ENCODE measurements around the gene SLC25A21.
"Not testable (repeated sequence)": the region's sequence is repeated elsewhere in the genome, so short reads cannot be mapped to it uniquely, and the experiment has no call there.

The SLC25A21 gene

DNA sequence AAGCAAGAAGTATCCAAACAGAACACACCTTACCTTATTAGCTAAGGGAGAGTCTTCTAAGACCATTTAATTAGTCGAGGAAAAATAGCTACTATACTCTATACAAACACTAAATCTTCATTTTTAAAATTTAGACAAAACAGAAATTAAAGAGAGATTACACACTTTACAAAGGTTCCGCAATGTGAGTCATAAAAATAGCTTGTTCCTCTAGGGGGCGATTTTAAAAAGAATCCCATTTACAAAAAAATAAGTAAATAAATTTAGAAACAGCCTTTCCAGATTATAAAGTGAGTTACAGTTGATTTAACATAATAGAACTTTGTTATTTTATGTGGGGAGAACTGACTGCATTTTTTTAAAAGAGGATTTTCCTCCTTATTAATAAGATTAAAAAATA is 309.1 kb downstream of the SLC25A21 start:
- DNase-seq (ENCODE audit: low spot score) = no peak

DNA sequence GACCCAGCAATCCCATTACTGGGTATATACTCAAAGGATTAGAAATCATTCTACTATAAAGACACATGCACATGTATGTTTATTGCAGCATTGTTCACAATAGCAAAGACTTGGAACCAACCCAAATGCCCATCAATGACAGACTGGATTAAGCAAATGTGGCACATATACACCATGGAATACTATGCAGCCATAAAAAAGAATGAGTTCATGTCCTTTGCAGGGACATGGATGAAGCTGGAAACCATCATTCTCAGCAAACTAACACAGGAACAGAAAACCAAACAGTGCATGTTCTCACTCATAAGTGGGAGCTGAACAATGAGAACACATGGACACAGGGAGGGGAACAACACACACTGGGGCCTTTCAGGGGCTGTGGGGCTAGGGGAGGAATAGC is 310.2 kb downstream of the SLC25A21 start:
- not testable (repeated sequence) for DNase-seq (ENCODE audit: low spot score)

GRCh38 chr14:36860831-36861230 is 311.6 kb downstream of the SLC25A21 start:
- no peak for DNase-seq (ENCODE audit: low spot score)

GRCh38 chr14:36859119-36859518 is 313.3 kb downstream of the SLC25A21 start:
- no peak for DNase-seq (ENCODE audit: low spot score)

- no peak for DNase-seq (ENCODE audit: low spot score)
Measured at GRCh38 chr14:36857842-36858445, 314.5 kb downstream of the SLC25A21 start.

- no peak for DNase-seq (ENCODE audit: low spot score)
Measured at GRCh38 chr14:36857136-36857535, 315.3 kb downstream of the SLC25A21 start.

DNA sequence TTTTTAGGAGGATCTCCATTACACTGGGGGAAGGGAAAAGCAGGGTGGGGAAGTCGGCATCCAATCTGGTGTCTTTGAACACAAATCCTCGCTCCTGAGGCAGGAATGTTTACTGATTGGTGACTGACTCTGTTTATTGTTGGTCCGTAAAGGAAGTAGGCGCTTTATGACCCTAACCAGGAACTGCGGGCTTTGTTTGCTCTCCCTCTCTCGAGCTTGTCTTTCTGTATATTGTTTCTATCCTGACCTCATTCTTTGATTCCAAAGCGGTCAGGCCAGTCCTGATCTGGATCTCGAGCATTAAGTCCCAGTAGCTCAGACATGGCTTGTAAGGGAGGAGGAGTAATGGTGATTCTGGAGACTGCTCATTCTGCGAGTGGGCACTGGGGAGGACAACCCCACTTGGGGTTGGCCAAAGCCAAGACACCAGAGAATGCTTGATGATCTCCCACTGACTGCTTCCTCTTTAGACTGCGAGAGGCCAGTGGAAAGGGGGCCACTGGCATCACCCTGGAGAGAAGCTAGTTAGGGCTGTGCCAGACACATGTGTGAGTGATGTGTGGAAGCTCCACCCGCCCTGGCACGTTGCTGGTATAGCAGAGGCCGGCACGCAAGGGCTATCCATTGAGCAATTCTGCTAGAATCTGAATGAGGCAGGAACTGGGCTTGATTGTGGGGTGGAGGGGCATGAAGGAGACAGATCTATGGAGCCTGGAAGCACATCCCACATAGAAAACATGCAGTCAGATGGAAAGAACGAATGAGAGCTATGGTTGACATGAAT is 316.1 kb downstream of the SLC25A21 start:
- DNase-seq (ENCODE audit: low spot score) = no peak

GRCh38 chr14:36855396-36855795 is 317.0 kb downstream of the SLC25A21 start:
- DNase-seq (ENCODE audit: low spot score) = no peak

DNA sequence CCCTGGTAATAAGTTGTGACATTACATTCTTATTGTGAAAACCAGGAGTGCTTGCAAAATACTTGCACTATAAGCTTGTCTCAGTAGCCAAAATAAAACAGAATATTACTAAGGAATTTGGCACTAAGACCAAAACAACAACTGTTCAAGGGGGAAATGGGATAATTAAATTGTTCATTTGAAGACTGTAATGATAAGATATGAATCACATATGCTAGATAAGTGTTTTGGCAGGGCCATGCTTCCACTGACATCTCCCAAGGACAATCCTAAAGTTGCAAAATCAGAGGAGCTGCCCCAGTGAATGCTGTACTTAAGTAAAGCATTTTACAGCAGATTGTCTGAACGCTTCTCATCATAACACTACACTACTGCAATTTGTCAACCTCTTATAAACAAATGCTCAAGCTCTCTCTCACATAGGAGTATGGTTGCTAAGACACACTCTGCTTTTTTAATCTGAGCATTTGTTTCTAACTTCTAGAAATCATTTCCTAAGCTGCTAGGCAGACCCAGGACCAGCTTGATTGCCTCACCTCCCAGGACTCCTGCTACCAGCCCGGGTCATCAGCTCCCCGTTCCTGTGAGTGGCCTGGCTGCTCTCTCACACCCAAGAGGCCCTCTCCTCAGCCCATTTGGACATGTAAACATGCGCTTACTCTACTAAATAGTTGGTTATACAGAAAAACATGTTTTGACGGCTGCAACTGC is 319.3 kb downstream of the SLC25A21 start:
- DNase-seq (ENCODE audit: low spot score) = no peak

DNA sequence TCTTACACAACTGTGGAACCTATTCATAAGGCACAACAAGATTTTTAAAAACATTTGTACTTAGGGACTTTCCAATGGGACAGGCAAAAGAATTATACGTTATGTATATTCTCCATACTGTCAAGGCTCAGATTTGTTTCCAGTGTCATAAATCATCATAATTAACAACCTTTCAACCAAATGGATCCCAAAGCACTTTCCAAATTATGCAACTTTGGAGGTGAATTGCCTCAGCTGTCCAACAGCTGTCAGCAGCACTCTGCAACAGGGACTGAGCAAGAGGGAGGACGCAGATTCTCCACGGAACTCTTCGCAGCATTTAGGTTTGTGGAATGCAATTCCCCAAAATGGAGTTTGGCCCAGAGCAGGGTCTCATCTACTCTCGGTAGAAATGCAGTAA is 324.2 kb downstream of the SLC25A21 start:
- DNase-seq (ENCODE audit: low spot score) = no peak

DNA sequence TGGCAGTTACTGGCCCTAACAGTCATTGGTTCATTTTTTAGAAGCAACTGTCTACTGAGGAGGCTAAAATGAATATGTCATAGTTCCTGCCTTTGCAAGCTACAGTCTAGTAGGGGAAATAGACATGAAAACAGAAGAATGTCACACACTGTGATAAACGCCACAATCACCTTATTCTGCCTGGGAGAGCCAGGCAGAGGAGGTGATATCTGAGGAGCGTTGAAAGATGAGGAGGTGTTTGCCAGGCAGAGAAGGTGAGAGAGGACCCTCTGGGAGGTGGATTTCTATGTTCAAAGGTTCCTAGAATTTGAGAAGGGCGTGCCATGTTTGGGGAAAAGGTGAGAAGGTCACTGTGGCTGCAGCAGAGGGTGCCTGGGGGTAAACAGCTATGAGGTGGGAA is 325.0 kb downstream of the SLC25A21 start:
- no peak for DNase-seq (ENCODE audit: low spot score)

DNA sequence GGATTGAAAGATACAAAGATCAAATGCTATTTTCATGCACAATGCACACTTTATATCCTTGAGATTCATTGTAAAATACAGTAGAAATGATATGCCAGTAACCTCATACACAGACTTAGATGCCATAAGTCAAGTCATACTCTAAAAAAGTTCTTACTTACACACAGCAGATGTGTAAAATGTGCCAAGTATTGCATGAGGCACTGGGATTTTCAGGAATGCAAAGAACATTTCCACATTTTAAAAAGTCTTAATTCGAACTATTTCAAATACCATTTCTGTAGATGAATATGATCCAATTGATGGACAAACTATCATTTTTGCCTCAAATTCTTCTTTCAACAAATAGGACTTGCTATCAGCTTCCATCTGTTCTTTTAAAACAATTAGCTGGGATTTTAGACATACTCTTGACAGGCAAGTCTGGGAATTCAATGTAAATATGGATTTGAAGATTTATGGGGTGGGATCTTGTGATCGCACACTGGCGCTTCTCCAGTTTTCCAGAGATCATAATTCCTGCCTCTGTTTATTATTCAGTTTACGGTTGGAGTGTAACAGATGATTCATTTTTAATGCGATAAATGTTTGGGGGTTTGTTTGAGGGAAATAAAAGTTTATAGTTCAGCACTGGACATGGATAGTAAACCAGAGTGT is 326.9 kb downstream of the SLC25A21 start:
- DNase-seq (ENCODE audit: low spot score) = no peak

- DNase-seq (ENCODE audit: low spot score) = no peak
Measured at GRCh38 chr14:36844443-36845195, 327.8 kb downstream of the SLC25A21 start.

DNA sequence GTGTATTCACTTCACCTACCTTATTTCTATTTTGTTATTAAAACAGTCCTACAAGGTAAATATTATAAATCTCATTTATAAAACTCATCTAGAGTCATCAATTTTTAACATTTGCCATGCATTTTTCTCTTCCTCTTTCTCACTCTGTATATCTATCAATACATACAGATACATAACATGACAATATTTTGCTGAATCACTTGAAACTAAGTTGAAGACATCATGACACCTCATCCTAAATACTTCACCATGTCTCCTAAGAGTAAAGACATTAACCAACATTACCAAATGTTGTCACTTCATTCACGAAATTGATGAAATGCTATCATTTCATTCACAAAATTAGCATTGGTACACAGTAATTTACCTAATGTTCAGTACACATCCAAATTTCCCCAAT is 329.0 kb downstream of the SLC25A21 start:
- DNase-seq (ENCODE audit: low spot score) = no peak

DNA sequence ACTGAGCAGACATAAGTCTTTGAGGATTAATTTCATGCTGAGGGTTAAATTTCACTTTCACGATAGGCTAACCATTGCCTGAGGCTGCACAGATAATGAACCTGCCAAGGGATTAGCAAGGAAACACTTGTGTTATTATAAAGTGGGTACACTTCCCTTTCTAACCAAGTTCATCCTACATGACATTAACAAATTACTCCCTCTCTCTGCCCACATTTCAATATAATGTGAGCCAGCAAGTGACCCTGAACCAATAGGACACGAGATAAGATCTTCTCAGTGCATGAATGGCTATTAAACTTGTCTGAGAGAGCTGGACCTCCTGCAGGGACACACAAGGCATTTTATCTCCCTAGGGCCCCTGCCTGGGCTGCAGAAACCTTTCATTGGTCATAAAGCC is 337.3 kb downstream of the SLC25A21 start:
- DNase-seq (ENCODE audit: low spot score) = no peak

DNA sequence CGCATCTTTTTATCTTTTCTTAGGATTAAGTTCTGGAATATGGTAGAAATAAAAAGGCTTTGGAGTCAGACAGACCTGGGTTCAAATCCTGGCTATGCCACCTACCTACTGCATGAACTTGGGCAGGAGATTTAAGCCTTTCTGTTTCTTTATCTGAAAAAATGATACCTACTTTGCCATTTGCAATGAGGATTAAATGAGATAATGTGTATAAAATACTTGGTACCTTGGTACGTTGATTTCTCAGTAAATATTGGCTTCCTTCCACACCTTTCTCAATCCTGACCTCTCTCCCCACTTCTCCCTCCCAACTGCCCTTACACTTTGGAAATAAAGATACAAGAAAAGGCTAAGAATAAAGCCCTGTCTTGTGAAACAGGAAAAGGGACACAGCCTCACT is 338.1 kb downstream of the SLC25A21 start:
- no peak for DNase-seq (ENCODE audit: low spot score)

DNA sequence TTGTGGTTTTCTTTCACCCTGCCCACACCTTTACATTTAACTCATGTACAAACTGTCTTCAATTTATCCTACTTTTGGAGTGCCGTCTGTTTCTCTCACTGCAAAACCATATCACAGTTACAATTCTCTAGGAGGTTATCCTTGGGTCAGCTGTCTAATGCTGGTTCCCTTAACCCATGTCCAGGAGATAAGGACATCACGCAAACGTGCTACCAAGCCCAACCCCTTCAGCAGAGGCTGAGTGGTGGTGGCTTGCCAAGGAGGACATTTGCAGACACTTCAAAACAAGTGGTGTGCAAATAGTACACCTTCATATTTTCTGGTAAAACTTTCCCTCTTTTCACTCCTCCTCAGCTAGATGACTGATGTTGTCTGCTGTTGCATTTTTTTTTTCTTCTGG is 342.9 kb downstream of the SLC25A21 start:
- no peak for DNase-seq (ENCODE audit: low spot score)

DNA sequence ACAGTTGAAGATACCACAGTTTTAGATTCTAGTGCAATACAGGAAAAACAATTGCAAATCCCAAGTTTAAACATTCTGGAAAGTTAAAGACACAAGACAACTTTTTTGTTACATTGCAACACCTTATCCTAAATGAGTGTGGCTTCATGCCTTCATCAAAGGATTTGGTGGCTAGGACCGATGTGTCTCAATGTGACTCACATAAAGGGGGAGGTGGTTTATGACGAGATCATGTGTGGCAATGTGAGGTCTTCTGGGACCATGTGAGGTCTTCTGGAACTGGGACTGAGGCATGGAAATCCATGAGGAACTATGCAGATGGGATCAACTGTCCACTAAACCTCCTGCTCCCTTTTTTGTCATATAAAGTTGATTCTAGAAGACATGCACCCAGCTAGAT is 344.5 kb downstream of the SLC25A21 start:
- DNase-seq (ENCODE audit: low spot score) = no peak

- no peak for DNase-seq (ENCODE audit: low spot score)
Measured at GRCh38 chr14:36826614-36827013, 345.8 kb downstream of the SLC25A21 start.

DNA sequence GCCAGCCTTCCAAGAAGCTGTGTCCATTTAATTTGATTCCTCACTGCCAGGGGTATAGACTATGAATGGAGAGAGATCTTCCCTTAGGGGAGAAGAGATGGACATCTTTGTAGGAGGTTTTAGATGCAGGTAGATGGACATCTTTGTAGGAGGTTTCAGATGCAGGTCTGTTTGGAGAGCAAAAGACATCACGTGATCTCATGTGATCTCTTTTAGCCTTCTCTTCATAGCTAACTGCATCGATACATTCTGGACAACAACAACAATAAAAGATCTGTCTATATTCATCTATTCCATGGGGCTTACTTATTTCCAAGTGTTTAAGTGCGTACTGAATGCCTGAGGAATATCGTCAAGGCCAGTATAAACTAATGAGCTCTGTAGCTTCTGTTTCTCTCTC is 347.6 kb downstream of the SLC25A21 start:
- no peak for DNase-seq (ENCODE audit: low spot score)

- DNase-seq (ENCODE audit: low spot score) = no peak
Measured at GRCh38 chr14:36823651-36824050, 348.8 kb downstream of the SLC25A21 start.

GRCh38 chr14:36822685-36823084 is 349.7 kb downstream of the SLC25A21 start:
- no peak for DNase-seq (ENCODE audit: low spot score)

Data from HuH-7.5 (cell line).